Measurements from ENCODE around the gene GAS2L2.

GAS2L2 gene

GRCh38 chr17:35775583-35775982 is 22.5 kb upstream of the GAS2L2 start:
- Histone ChIP-seq H2AK5ac (ENCODE audit: low read length, severe bottlenecking) (no peak overlapping the region), H3K79me1 (replicated peaks; ENCODE audit: low read length, poor library complexity, severe bottlenecking) (no peaks in the 10 kb centered on the region), H3K9me3 (ENCODE audit: control insufficient read depth, low read length) (no peaks in the 10 kb centered on the region), H3K4ac (ENCODE audit: low read depth in 1 of 2, low read length in 2 of 2) (no peak overlapping the region), H3K36me3 (ENCODE audit: control insufficient read depth in 1 of 2, insufficient read depth in 2 of 2, low read depth in 1 of 2, low read length in 2 of 2) (no peaks in the 10 kb centered on the region), H4K8ac (ENCODE audit: low read length) (no peak overlapping the region), H3K14ac (ENCODE audit: low read length in 2 of 2) (no peak overlapping the region), H2BK15ac (ENCODE audit: low read depth, poor library complexity, severe bottlenecking) (no peak overlapping the region), H3K18ac (ENCODE audit: low read depth in 1 of 2, low read length in 2 of 2) (no peak overlapping the region), H2BK12ac (ENCODE audit: low read length in 2 of 2) (no peak overlapping the region), H3K27ac (ENCODE audit: low read length, poor library complexity, severe bottlenecking) (no peak overlapping the region), H3K23ac (ENCODE audit: low read length in 2 of 2) (no peak overlapping the region), H3K4me3 (ENCODE audit: insufficient read depth in 1 of 2, low read depth in 1 of 2, low read length in 2 of 2) (no peak overlapping the region), H3K9ac (ENCODE audit: low read length) (no peak overlapping the region), H3K4me2 (ENCODE audit: low read length, poor library complexity, severe bottlenecking) (no peak overlapping the region), H2BK5ac (ENCODE audit: low read depth, low read length, poor library complexity, severe bottlenecking) (no peak overlapping the region), H4K91ac (ENCODE audit: low read length) (no peak overlapping the region), H2BK120ac (ENCODE audit: low read depth, low read length) (no peak overlapping the region), H3K27me3 (ENCODE audit: control insufficient read depth in 1 of 2, insufficient read depth in 1 of 2, low read length in 2 of 2) (peaks cover 35 to 73% of the 10 kb centered on the region in 2 experiments), H3K4me1 (ENCODE audit: control insufficient read depth, insufficient read depth, low read depth, low read length) (peaks cover 7% of the 10 kb centered on the region), H2AFZ (ENCODE audit: low read depth, low read length) (no peak overlapping the region)
- 100% methylated on average over 2 of the region's 6 CpGs for WGBS
- DNase-seq, result no peak

- Histone ChIP-seq H2AFZ (ENCODE audit: low read depth, low read length) (no peak overlapping the region), H3K4ac (ENCODE audit: low read depth in 1 of 2, low read length in 2 of 2) (no peak overlapping the region), H2BK15ac (ENCODE audit: low read depth, poor library complexity, severe bottlenecking) (no peak overlapping the region), H4K8ac (ENCODE audit: low read length) (no peak overlapping the region), H2BK5ac (ENCODE audit: low read depth, low read length, poor library complexity, severe bottlenecking) (no peak overlapping the region), H3K4me1 (ENCODE audit: control insufficient read depth, insufficient read depth, low read depth, low read length) (peaks cover 7% of the 10 kb centered on the region), H3K23ac (ENCODE audit: low read length in 2 of 2) (no peak overlapping the region), H3K9ac (ENCODE audit: low read length) (no peak overlapping the region), H2BK120ac (ENCODE audit: low read depth, low read length) (no peak overlapping the region), H3K9me3 (ENCODE audit: control insufficient read depth, low read length) (no peaks in the 10 kb centered on the region), H3K4me3 (ENCODE audit: insufficient read depth in 1 of 2, low read depth in 1 of 2, low read length in 2 of 2) (no peak overlapping the region), H2AK5ac (ENCODE audit: low read length, severe bottlenecking) (no peak overlapping the region), H3K27ac (ENCODE audit: low read length, poor library complexity, severe bottlenecking) (no peak overlapping the region), H2BK12ac (ENCODE audit: low read length in 2 of 2) (peak overlapping the region in 1 of 2 experiments; percentile 54), H3K27me3 (ENCODE audit: control insufficient read depth in 1 of 2, insufficient read depth in 1 of 2, low read length in 2 of 2) (peaks cover 35 to 73% of the 10 kb centered on the region in 2 experiments), H3K18ac (ENCODE audit: low read depth in 1 of 2, low read length in 2 of 2) (peak overlapping the region in 1 of 2 experiments; percentile 18), H3K36me3 (ENCODE audit: control insufficient read depth in 1 of 2, insufficient read depth in 2 of 2, low read depth in 1 of 2, low read length in 2 of 2) (no peaks in the 10 kb centered on the region), H3K4me2 (ENCODE audit: low read length, poor library complexity, severe bottlenecking) (no peak overlapping the region), H3K14ac (ENCODE audit: low read length in 2 of 2) (no peak overlapping the region), H4K91ac (ENCODE audit: low read length) (no peak overlapping the region), H3K79me1 (replicated peaks; ENCODE audit: low read length, poor library complexity, severe bottlenecking) (no peaks in the 10 kb centered on the region)
- WGBS, result 75% methylated on average over 4 of the region's 5 CpGs
- no peak for DNase-seq
Observed at GRCh38 chr17:35775039-35775438, 22.0 kb upstream of the GAS2L2 start.

- Histone ChIP-seq H3K4ac (ENCODE audit: low read depth in 1 of 2, low read length in 2 of 2) (peak overlapping the region in 1 of 2 experiments; percentile 9), H3K9ac (ENCODE audit: low read length) (no peak overlapping the region), H2BK5ac (ENCODE audit: low read depth, low read length, poor library complexity, severe bottlenecking) (no peak overlapping the region), H2AFZ (ENCODE audit: low read depth, low read length) (peak overlapping the region; percentile 43), H3K79me1 (replicated peaks; ENCODE audit: low read length, poor library complexity, severe bottlenecking) (no peaks in the 10 kb centered on the region), H3K14ac (ENCODE audit: low read length in 2 of 2) (no peak overlapping the region), H3K4me1 (ENCODE audit: control insufficient read depth, insufficient read depth, low read depth, low read length) (peaks cover 7% of the 10 kb centered on the region), H4K91ac (ENCODE audit: low read length) (no peak overlapping the region), H3K27ac (ENCODE audit: low read length, poor library complexity, severe bottlenecking) (no peak overlapping the region), H2AK5ac (ENCODE audit: low read length, severe bottlenecking) (no peak overlapping the region), H3K36me3 (ENCODE audit: control insufficient read depth in 1 of 2, insufficient read depth in 2 of 2, low read depth in 1 of 2, low read length in 2 of 2) (no peaks in the 10 kb centered on the region), H4K8ac (ENCODE audit: low read length) (peak overlapping the region; percentile 50), H2BK12ac (ENCODE audit: low read length in 2 of 2) (peak overlapping the region; percentile 61 to 90), H3K18ac (ENCODE audit: low read depth in 1 of 2, low read length in 2 of 2) (peak overlapping the region; percentile 18 to 68), H2BK15ac (ENCODE audit: low read depth, poor library complexity, severe bottlenecking) (peak overlapping the region; percentile 45), H3K4me3 (ENCODE audit: insufficient read depth in 1 of 2, low read depth in 1 of 2, low read length in 2 of 2) (no peak overlapping the region), H3K9me3 (ENCODE audit: control insufficient read depth, low read length) (no peaks in the 10 kb centered on the region), H3K23ac (ENCODE audit: low read length in 2 of 2) (no peak overlapping the region), H2BK120ac (ENCODE audit: low read depth, low read length) (no peak overlapping the region), H3K4me2 (ENCODE audit: low read length, poor library complexity, severe bottlenecking) (no peak overlapping the region), H3K27me3 (ENCODE audit: control insufficient read depth in 1 of 2, insufficient read depth in 1 of 2, low read length in 2 of 2) (peaks cover 35 to 75% of the 10 kb centered on the region in 2 experiments)
- WGBS, result 60% methylated on average over 1 of the region's 5 CpGs
- no peak for DNase-seq
Observed at GRCh38 chr17:35774499-35774898, 21.5 kb upstream of the GAS2L2 start.

DNA sequence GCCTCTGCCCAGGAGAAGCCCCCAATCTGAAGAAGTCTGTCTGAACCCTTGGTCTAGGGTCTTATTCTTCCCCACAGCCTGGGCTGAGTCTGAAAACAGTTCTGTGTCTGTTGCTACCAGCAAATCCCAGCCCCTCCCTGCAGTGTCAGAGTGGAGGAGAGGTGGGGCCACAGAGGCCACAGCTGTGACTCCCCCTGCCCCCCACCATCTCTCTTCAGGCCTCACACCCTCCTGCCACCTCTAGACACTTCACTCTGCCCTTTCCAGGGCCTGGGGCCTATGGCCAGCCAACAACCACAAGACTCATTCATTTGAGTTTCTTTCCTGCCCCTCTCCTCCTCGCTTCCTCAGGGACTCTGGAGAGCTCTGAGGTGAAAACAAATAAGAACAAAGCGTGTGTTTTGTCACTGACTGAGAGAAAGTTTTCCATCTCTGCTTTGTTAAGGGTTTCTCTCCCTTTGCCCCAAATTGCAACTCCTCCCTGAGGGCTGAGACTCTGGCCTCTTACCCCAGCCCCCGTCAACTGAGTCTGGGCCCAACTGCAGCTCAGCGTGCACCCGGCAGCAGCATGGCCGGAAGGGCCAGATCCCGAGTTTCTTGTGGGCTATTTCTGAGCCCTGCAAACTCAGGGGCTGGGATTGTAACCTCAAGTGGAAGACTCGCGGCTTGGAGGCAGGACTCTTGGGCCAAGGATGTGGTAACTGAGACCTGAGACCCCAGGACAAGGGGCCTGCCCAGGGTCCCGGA is 20.8 kb upstream of the GAS2L2 start:
- no peak overlapping the region for H3K27ac ChIP-seq (ENCODE audit: low read length, poor library complexity, severe bottlenecking)
- H2BK120ac ChIP-seq (ENCODE audit: low read depth, low read length), result no peak overlapping the region
- H3K79me1 ChIP-seq (replicated peaks; ENCODE audit: low read length, poor library complexity, severe bottlenecking), result no peaks in the 10 kb centered on the region
- no peaks in the 10 kb centered on the region for H3K36me3 ChIP-seq (ENCODE audit: control insufficient read depth in 1 of 2, insufficient read depth in 2 of 2, low read depth in 1 of 2, low read length in 2 of 2)
- no peak overlapping the region for H3K9ac ChIP-seq (ENCODE audit: low read length)
- H3K4me3 ChIP-seq (ENCODE audit: insufficient read depth in 1 of 2, low read depth in 1 of 2, low read length in 2 of 2), result no peak overlapping the region
- H3K4me1 ChIP-seq (ENCODE audit: control insufficient read depth, insufficient read depth, low read depth, low read length), result peaks cover 5% of the 10 kb centered on the region
- 54% methylated on average over 9 of the region's 10 CpGs for WGBS
- no peak overlapping the region for H2AK5ac ChIP-seq (ENCODE audit: low read length, severe bottlenecking)
- H3K18ac ChIP-seq (ENCODE audit: low read depth in 1 of 2, low read length in 2 of 2), result peak overlapping the region; percentile 38 to 46
- peak overlapping the region; percentile 16 to 28 for H3K4ac ChIP-seq (ENCODE audit: low read depth in 1 of 2, low read length in 2 of 2)
- no peak overlapping the region for H2AFZ ChIP-seq (ENCODE audit: low read depth, low read length)
- H3K14ac ChIP-seq (ENCODE audit: low read length in 2 of 2), result peak overlapping the region in 1 of 2 experiments; percentile 89
- peak overlapping the region; percentile 19 for H2BK15ac ChIP-seq (ENCODE audit: low read depth, poor library complexity, severe bottlenecking)
- peaks cover 36 to 75% of the 10 kb centered on the region in 2 experiments for H3K27me3 ChIP-seq (ENCODE audit: control insufficient read depth in 1 of 2, insufficient read depth in 1 of 2, low read length in 2 of 2)
- no peak overlapping the region for H3K23ac ChIP-seq (ENCODE audit: low read length in 2 of 2)
- peak; percentile 22 for DNase-seq
- peak overlapping the region; percentile 50 for H4K8ac ChIP-seq (ENCODE audit: low read length)
- H2BK5ac ChIP-seq (ENCODE audit: low read depth, low read length, poor library complexity, severe bottlenecking), result no peak overlapping the region
- peak overlapping the region; percentile 61 to 90 for H2BK12ac ChIP-seq (ENCODE audit: low read length in 2 of 2)
- no peaks in the 10 kb centered on the region for H3K9me3 ChIP-seq (ENCODE audit: control insufficient read depth, low read length)
- H3K4me2 ChIP-seq (ENCODE audit: low read length, poor library complexity, severe bottlenecking), result no peak overlapping the region
- peak overlapping the region; percentile 52 for H4K91ac ChIP-seq (ENCODE audit: low read length)

All from mesenchymal stem cell (in vitro differentiated cells and primary cell).